Measurements from ENCODE around the gene RFNG. TPM values are rescaled to one million over a fixed set of nuclear protein-coding genes. Genes with fewer than 3 reads are reported as not detected.

RFNG gene
- total RNA-seq, 1 donor, result 46.3 TPM

- Histone ChIP-seq H3K27ac (ENCODE audit: low read depth, low read length) (no peak overlapping the region), H3K27me3 (ENCODE audit: insufficient read depth, low read length) (no peaks in the 10 kb centered on the region), H3K4me1 (ENCODE audit: insufficient read depth, low read length) (no peaks in the 10 kb centered on the region), H3K4me2 (ENCODE audit: insufficient read depth, low read length) (no peak overlapping the region), H4K20me1 (ENCODE audit: insufficient read depth, low read length) (no peaks in the 10 kb centered on the region), H2AFZ (ENCODE audit: low read length) (no peak overlapping the region), H3K9me3 (ENCODE audit: low read depth, low read length) (no peaks in the 10 kb centered on the region), H3K4me3 (ENCODE audit: insufficient read depth, low read length) (no peak overlapping the region), H3K36me3 (ENCODE audit: insufficient read depth, low read length) (peaks cover 20% of the 10 kb centered on the region), H3K79me2 (ENCODE audit: insufficient read depth, low read length) (no peaks in the 10 kb centered on the region)
- no peak for DNase-seq (ENCODE audit: insufficient read length, low spot score, missing footprints)
- no peak for TF ChIP-seq CTCF (IDR thresholded peaks at IDR 0.05; ENCODE audit: extremely low read depth, low read depth, low read length)
These were observed 24.6 kb upstream of the RFNG start for GRCh38 chr17:82076018-82076784.

- Histone ChIP-seq H3K27me3 (ENCODE audit: insufficient read depth, low read length) (no peaks in the 10 kb centered on the region), H3K4me1 (ENCODE audit: insufficient read depth, low read length) (no peaks in the 10 kb centered on the region), H3K36me3 (ENCODE audit: insufficient read depth, low read length) (peaks cover 2% of the 10 kb centered on the region), H3K4me2 (ENCODE audit: insufficient read depth, low read length) (no peak overlapping the region), H3K9me3 (ENCODE audit: low read depth, low read length) (no peaks in the 10 kb centered on the region), H4K20me1 (ENCODE audit: insufficient read depth, low read length) (no peaks in the 10 kb centered on the region), H2AFZ (ENCODE audit: low read length) (no peak overlapping the region), H3K27ac (ENCODE audit: low read depth, low read length) (no peak overlapping the region), H3K4me3 (ENCODE audit: insufficient read depth, low read length) (no peak overlapping the region), H3K79me2 (ENCODE audit: insufficient read depth, low read length) (no peaks in the 10 kb centered on the region)
- no peak for DNase-seq (ENCODE audit: insufficient read length, low spot score, missing footprints)
- no peak for TF ChIP-seq CTCF (IDR thresholded peaks at IDR 0.05; ENCODE audit: extremely low read depth, low read depth, low read length)
These were observed 21.8 kb upstream of the RFNG start for GRCh38 chr17:82073446-82073845.

GRCh38 chr17:82072827-82073226 lies 21.2 kb upstream of the RFNG start:
- no peak overlapping the region for H3K4me2 ChIP-seq (ENCODE audit: insufficient read depth, low read length)
- H3K27ac ChIP-seq (ENCODE audit: low read depth, low read length), result no peak overlapping the region
- no peak overlapping the region for H2AFZ ChIP-seq (ENCODE audit: low read length)
- no peaks in the 10 kb centered on the region for H3K79me2 ChIP-seq (ENCODE audit: insufficient read depth, low read length)
- no peak overlapping the region for H3K4me3 ChIP-seq (ENCODE audit: insufficient read depth, low read length)
- H3K36me3 ChIP-seq (ENCODE audit: insufficient read depth, low read length), result no peaks in the 10 kb centered on the region
- H3K9me3 ChIP-seq (ENCODE audit: low read depth, low read length), result no peaks in the 10 kb centered on the region
- no peak for TF ChIP-seq CTCF (IDR thresholded peaks at IDR 0.05; ENCODE audit: extremely low read depth, low read depth, low read length)
- no peaks in the 10 kb centered on the region for H3K4me1 ChIP-seq (ENCODE audit: insufficient read depth, low read length)
- no peaks in the 10 kb centered on the region for H4K20me1 ChIP-seq (ENCODE audit: insufficient read depth, low read length)
- DNase-seq (ENCODE audit: insufficient read length, low spot score, missing footprints), result no peak
- H3K27me3 ChIP-seq (ENCODE audit: insufficient read depth, low read length), result no peaks in the 10 kb centered on the region

GRCh38 chr17:82070611-82071010 lies 19.0 kb upstream of the RFNG start:
- peaks cover 8% of the 10 kb centered on the region for H3K79me2 ChIP-seq (ENCODE audit: insufficient read depth, low read length)
- no peak overlapping the region for H2AFZ ChIP-seq (ENCODE audit: low read length)
- DNase-seq (ENCODE audit: insufficient read length, low spot score, missing footprints), result no peak
- TF ChIP-seq CTCF (IDR thresholded peaks at IDR 0.05; ENCODE audit: extremely low read depth, low read depth, low read length), result no peak
- H3K4me3 ChIP-seq (ENCODE audit: insufficient read depth, low read length), result no peak overlapping the region
- H3K27ac ChIP-seq (ENCODE audit: low read depth, low read length), result no peak overlapping the region
- H3K27me3 ChIP-seq (ENCODE audit: insufficient read depth, low read length), result no peaks in the 10 kb centered on the region
- no peaks in the 10 kb centered on the region for H3K36me3 ChIP-seq (ENCODE audit: insufficient read depth, low read length)
- H3K4me2 ChIP-seq (ENCODE audit: insufficient read depth, low read length), result no peak overlapping the region
- H3K4me1 ChIP-seq (ENCODE audit: insufficient read depth, low read length), result peaks cover 7% of the 10 kb centered on the region
- no peaks in the 10 kb centered on the region for H4K20me1 ChIP-seq (ENCODE audit: insufficient read depth, low read length)
- H3K9me3 ChIP-seq (ENCODE audit: low read depth, low read length), result no peaks in the 10 kb centered on the region
